K562 (cell line): ENCODE results near the gene MYO3B. TPM values are rescaled to one million over a fixed set of nuclear protein-coding genes. Genes with fewer than 3 reads are reported as not detected.

Experiments
- ADNP ChIP-seq: fragments of 200-800 bp; sonication (Bioruptor generic); IDR thresholded peaks from 2 replicates; pipeline ENCODE4 v1.6.1; 2016; ENCODE audit warnings: missing genetic modification characterization, missing compliant biosample characterization
- CBFA2T3 ChIP-seq: fragments of 450-650 bp; IDR thresholded peaks from 2 replicates; pipeline ENCODE4 v1.6.1; 2017
- DMBX1 ChIP-seq: fragments of 250-450 bp; sonication (Bioruptor Pico); IDR thresholded peaks from 2 replicates; pipeline ENCODE4 v1.8.0; 2022; ENCODE audit warnings: inconsistent platforms, mild to moderate bottlenecking, moderate library complexity, borderline replicate concordance
- EP400 ChIP-seq: fragments of 450-650 bp; IDR thresholded peaks from 2 replicates; pipeline ENCODE4 v1.6.1; 2017; ENCODE audit warnings: antibody characterized with exemption, mild to moderate bottlenecking, moderate library complexity
- MYBL2 ChIP-seq, 2 experiments: fragments of 450-650 bp in 1 of 2; sonication (generic) in 1 of 2; formaldehyde crosslinking in 1 of 2; IDR thresholded peaks; 2 replicates each; pipeline versions ENCODE4 v1.6.1 to v1.8.1; 2017 to 2022; ENCODE audit warnings: borderline replicate concordance in 1 of 2, inconsistent platforms in 1 of 2, low read depth in 1 of 2, mild to moderate bottlenecking in 1 of 2, missing genetic modification reagents in 1 of 2, moderate library complexity in 1 of 2
- NR2C2 ChIP-seq, 2 experiments: fragments of 200-800 bp in 1 of 2; sonication (Bioruptor generic) in 1 of 2; sonication (generic) in 1 of 2; formaldehyde crosslinking in 1 of 2; IDR thresholded peaks; 2 replicates each; pipeline versions ENCODE4 v1.6.1 to v1.8.0; 2016 to 2022; ENCODE audit warnings: mild to moderate bottlenecking in 1 of 2, missing compliant biosample characterization in 1 of 2, missing genetic modification characterization in 1 of 2, missing genetic modification reagents in 1 of 2
- SIN3A ChIP-seq, 2 experiments: fragments of 150-350 bp in 1 of 2; IDR thresholded peaks; 2 replicates each; pipeline ENCODE4 v1.6.1; 2011 to 2016; ENCODE audit warnings: borderline replicate concordance in 2 of 2, low read depth in 2 of 2, low read length in 2 of 2, mild to moderate bottlenecking in 2 of 2, moderate library complexity in 2 of 2; ENCODE audit not compliant: control insufficient read depth in 1 of 2
- SMARCA4 ChIP-seq: fragments of 450-650 bp; IDR thresholded peaks from 2 replicates; pipeline ENCODE4 v1.6.1; 2016
- TBL1XR1 ChIP-seq, 2 experiments: IDR thresholded peaks; 2 replicates each; pipeline ENCODE4 v1.6.1; 2012; ENCODE audit warnings: improper control_type of control experiment in 2 of 2, low read length in 2 of 2, mild to moderate bottlenecking in 1 of 2
- YY1 ChIP-seq, 3 experiments: IDR thresholded peaks; 2 replicates each; pipeline ENCODE4 v1.6.1; 2011; ENCODE audit warnings: low read length in 2 of 3, mild to moderate bottlenecking in 2 of 3, moderate library complexity in 2 of 3, borderline replicate concordance in 1 of 3, control low read depth in 1 of 3, low read depth in 1 of 3; ENCODE audit not compliant: insufficient read depth in 3 of 3, insufficient replicate concordance in 2 of 3, control insufficient read depth in 1 of 3, insufficient read length in 1 of 3; ENCODE audit errors: extremely low read depth in 1 of 3
- ZBTB1 ChIP-seq: sonication (generic); formaldehyde crosslinking; IDR thresholded peaks from 2 replicates; pipeline ENCODE4 v1.8.1; 2023; ENCODE audit warnings: missing genetic modification reagents, low read depth, mild to moderate bottlenecking, borderline replicate concordance
- polyA plus RNA-seq, 8 experiments: library from polyadenylated mRNA; depleted of rRNA in 4 of 8; stranded (reverse) in 5 of 8; unstranded in 3 of 8; fragments of >200 nt; fragmentation: Nextera tagmentation in 2 of 8; fragmentation: Illumina TruSeq in 1 of 8; extraction: Ambion mirVana in 2 of 8; extraction: Trizol in 1 of 8; gene quantifications; 2 replicates each; pipeline versions ENCODE4 v1.2.1 to v1.2.3, GENCODE V29; 2011 to 2014; ENCODE audit warnings: inconsistent platforms in 1 of 8, missing spikeins in 1 of 8
- total RNA-seq, 7 experiments: library from RNA; depleted of rRNA in 6 of 7; stranded (reverse); fragments of >200 nt in 6 of 7; fragmentation: Illumina TruSeq in 2 of 7; extraction: Trizol in 2 of 7; gene quantifications; 2 replicates each; pipeline versions ENCODE4 v1.2.1 to v1.2.3, GENCODE V29; 2011 to 2021; ENCODE audit warnings: low replicate concordance in 1 of 7
- TF ChIP-seq, protein P1 (sequence below), 2 experiments: fragments of 200-800 bp in 1 of 2; sonication (Bioruptor generic) in 1 of 2; sonication (generic) in 1 of 2; formaldehyde crosslinking in 1 of 2; IDR thresholded peaks in 1 of 2; conservative IDR thresholded peaks in 1 of 2; 2 replicates each; pipeline versions ENCODE4 v1.5.0 to v1.6.1; 2016 to 2020; ENCODE audit warnings: missing compliant biosample characterization in 1 of 2, missing genetic modification characterization in 1 of 2, missing genetic modification reagents in 1 of 2
- TF ChIP-seq, protein P2 (sequence below): sonication (generic); formaldehyde crosslinking; IDR thresholded peaks from 2 replicates; pipeline ENCODE4 v1.8.0; 2023; ENCODE audit warnings: mild to moderate bottlenecking, missing genetic modification reagents
- TF ChIP-seq, protein P3 (sequence below): fragments of 450-650 bp; IDR thresholded peaks from 2 replicates; pipeline ENCODE4 v1.6.1; 2017; ENCODE audit warnings: mild to moderate bottlenecking, moderate library complexity

Gene MYO3B
- total and polyA plus RNA-seq, 9 of the 15 experiments (the other 6 are each of a cell fraction or from before 2014, with no cell fraction given): 2.7 to 6.5 (median 3.6) TPM

DNA sequence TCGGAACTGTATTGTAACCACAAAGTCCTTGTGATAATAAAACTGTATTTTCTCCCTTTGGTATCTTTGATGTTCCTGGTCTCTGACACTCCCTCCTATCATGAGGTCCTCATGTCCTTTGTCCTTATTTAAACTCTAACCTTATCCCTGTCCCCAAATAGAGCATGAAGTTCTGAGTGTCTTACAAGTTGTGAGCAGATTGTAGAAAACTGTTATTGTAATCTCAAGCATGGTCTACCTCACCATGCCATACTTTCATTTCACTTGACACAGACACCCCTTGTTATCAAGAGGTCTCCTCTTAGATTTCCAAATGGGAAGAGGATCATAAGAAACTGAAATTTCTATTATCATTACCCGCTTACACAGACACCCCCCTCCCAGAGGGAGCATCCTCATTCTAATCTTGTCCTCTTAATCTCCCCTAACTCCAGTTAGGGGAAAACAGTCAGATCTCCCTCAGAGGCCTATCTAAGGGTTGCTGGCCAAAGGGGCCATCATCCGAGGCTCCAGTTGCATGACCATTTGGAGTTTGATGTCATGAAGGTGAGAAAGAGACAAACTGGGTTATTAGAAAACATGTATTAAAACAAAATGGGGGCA, 29.0 kb downstream of the MYO3B start (continued):
- peak; percentile 20; the same call in 1 of the 2 replicates for TF ChIP-seq MYBL2 (IDR thresholded peaks at IDR 0.05; ENCODE audit: low read depth)
- TF ChIP-seq MYBL2 (CRISPR knock-in tag; IDR thresholded peaks at IDR 0.05; ENCODE audit: borderline replicate concordance): no peak
- TF ChIP-seq, protein P1, sequence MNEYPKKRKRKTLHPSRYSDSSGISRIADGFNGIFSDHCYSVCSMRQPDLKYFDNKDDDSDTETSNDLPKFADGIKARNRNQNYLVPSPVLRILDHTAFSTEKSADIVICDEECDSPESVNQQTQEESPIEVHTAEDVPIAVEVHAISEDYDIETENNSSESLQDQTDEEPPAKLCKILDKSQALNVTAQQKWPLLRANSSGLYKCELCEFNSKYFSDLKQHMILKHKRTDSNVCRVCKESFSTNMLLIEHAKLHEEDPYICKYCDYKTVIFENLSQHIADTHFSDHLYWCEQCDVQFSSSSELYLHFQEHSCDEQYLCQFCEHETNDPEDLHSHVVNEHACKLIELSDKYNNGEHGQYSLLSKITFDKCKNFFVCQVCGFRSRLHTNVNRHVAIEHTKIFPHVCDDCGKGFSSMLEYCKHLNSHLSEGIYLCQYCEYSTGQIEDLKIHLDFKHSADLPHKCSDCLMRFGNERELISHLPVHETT (CRISPR knock-in tag; conservative IDR thresholded peaks at IDR 0.05 in 1 of 2, IDR thresholded peaks at IDR 0.05 in 1 of 2): peak in 1 of 2 experiments; percentile 73; a peak in 2 of 4 replicates
- no peak for TF ChIP-seq NR2C2 (CRISPR knock-in tag; IDR thresholded peaks at IDR 0.05)
- TF ChIP-seq NR2C2 (tag; IDR thresholded peaks at IDR 0.05): peak; percentile 73; the same call in 1 of the 2 replicates
- no peak; the same call in 1 of the 2 replicates for TF ChIP-seq EP400
- TF ChIP-seq, protein P2, sequence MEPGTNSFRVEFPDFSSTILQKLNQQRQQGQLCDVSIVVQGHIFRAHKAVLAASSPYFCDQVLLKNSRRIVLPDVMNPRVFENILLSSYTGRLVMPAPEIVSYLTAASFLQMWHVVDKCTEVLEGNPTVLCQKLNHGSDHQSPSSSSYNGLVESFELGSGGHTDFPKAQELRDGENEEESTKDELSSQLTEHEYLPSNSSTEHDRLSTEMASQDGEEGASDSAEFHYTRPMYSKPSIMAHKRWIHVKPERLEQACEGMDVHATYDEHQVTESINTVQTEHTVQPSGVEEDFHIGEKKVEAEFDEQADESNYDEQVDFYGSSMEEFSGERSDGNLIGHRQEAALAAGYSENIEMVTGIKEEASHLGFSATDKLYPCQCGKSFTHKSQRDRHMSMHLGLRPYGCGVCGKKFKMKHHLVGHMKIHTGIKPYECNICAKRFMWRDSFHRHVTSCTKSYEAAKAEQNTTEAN: no peak
- TF ChIP-seq, protein P3, sequence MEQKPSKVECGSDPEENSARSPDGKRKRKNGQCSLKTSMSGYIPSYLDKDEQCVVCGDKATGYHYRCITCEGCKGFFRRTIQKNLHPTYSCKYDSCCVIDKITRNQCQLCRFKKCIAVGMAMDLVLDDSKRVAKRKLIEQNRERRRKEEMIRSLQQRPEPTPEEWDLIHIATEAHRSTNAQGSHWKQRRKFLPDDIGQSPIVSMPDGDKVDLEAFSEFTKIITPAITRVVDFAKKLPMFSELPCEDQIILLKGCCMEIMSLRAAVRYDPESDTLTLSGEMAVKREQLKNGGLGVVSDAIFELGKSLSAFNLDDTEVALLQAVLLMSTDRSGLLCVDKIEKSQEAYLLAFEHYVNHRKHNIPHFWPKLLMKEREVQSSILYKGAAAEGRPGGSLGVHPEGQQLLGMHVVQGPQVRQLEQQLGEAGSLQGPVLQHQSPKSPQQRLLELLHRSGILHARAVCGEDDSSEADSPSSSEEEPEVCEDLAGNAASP: peak; percentile 87
- peak; percentile 93 for TF ChIP-seq CBFA2T3
- peak; percentile 74 for TF ChIP-seq DMBX1 (CRISPR knock-in tag)
- peak; percentile 49; the same call in 1 of the 2 replicates for TF ChIP-seq ADNP (tag)
- no peak for TF ChIP-seq SIN3A (IDR thresholded peaks at IDR 0.05; ENCODE audit: borderline replicate concordance in 2 of 2, control insufficient read depth in 1 of 2, low read depth in 2 of 2, low read length in 2 of 2)
- no peak for TF ChIP-seq YY1 (IDR thresholded peaks at IDR 0.05; ENCODE audit: borderline replicate concordance in 1 of 3, control insufficient read depth in 1 of 3, extremely low read depth in 1 of 3, insufficient read depth in 3 of 3, insufficient read length in 1 of 3, insufficient replicate concordance in 2 of 3, low read depth in 1 of 3, low read length in 2 of 3)
- TF ChIP-seq ZBTB1 (CRISPR knock-in tag): no peak
- TF ChIP-seq SMARCA4: peak; percentile 73; the same call in 1 of the 2 replicates
- TF ChIP-seq TBL1XR1 (IDR thresholded peaks at IDR 0.05; ENCODE audit: low read length in 2 of 2): peak in 1 of 2 experiments; percentile 64; a peak in 1 of 4 replicates
